Cardiac muscle cell (in vitro differentiated cells and primary cell): Measurements from ENCODE around the gene ZBTB21. TPM values are rescaled to one million over a fixed set of nuclear protein-coding genes. Genes with fewer than 3 reads are reported as not detected.

ENCODE experiments used
- DNase-seq, 2 donors: peaks; one replicate each; pipeline versions ENCODE4 v3.0.0 to v3.0.0-alpha.2; 2010 to 2017; ENCODE audit warnings: low read depth in 1 of 2, low spot score in 1 of 2
- H3K27ac ChIP-seq: fragments of 200-600 bp; sonication (generic); 2 replicates; pipeline ENCODE4 v1.5.1; 2016
- H3K27me3 ChIP-seq: fragments of 200-600 bp; sonication (generic); 2 replicates; pipeline ENCODE4 v1.6.0; 2016; ENCODE audit warnings: control low read depth
- H3K36me3 ChIP-seq: fragments of 200-600 bp; sonication (generic); 2 replicates; pipeline ENCODE4 v1.5.1; 2016; ENCODE audit warnings: control low read depth
- H3K4me1 ChIP-seq: fragments of 200-600 bp; sonication (generic); 2 replicates; pipeline ENCODE4 v1.8.1; 2017; ENCODE audit warnings: low read depth, mild to moderate bottlenecking, mixed run types
- H3K4me3 ChIP-seq: fragments of 200-600 bp; sonication (generic); 2 replicates; pipeline ENCODE4 v1.5.1; 2016; ENCODE audit warnings: mild to moderate bottlenecking
- H3K9me3 ChIP-seq: fragments of 200-600 bp; sonication (generic); 2 replicates; pipeline ENCODE4 v1.5.1; 2017; ENCODE audit warnings: low read depth, mild to moderate bottlenecking, control low read depth
- polyA plus RNA-seq: library from polyadenylated mRNA; unstranded; fragments of >200 nt; fragmentation: Nextera tagmentation; extraction: Ambion mirVana; gene quantifications from 2 replicates; pipeline ENCODE4 v1.2.1, GENCODE V29; 2016
- total RNA-seq: library from RNA; depleted of rRNA; stranded (reverse); fragments of >200 nt; gene quantifications from 2 replicates; pipeline ENCODE4 v1.2.3, GENCODE V29; 2016
- TF ChIP-seq, protein P1 (sequence below): IDR thresholded peaks from 2 replicates; pipeline ENCODE4 v1.5.1; 2012; ENCODE audit warnings: low read depth, mild to moderate bottlenecking, low read length

Gene ZBTB21
- total and polyA plus RNA-seq, 2 experiments from 2014 or later, result 2.6 to 3.7 TPM

DNA sequence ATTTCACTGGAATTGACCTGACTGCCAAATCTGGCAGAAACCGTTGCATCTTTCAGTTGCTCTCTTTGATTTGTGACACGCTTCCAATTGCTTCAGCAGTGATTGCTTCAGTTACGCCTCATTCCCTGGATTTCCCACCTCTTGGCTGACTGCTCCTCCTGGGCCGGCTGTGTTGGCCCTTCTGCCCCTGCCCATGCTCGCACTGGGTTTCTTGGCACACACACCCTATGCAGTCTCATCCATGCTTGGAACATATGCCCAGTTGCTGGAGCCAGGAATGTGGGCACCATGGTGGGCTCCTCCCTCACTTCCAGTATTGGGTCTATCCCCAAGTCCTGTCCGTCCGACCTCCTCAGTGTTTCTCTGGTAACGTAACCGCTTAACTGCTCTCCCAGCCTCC is 2.2 kb upstream of the ZBTB21 start:
- H3K36me3 ChIP-seq, result no peaks in the 10 kb centered on the region
- H3K4me3 ChIP-seq, result no peak overlapping the region
- H3K4me1 ChIP-seq, result no peaks in the 10 kb centered on the region
- no peak overlapping the region for H3K27ac ChIP-seq
- H3K9me3 ChIP-seq, result no peaks in the 10 kb centered on the region
- TF ChIP-seq, protein P1, sequence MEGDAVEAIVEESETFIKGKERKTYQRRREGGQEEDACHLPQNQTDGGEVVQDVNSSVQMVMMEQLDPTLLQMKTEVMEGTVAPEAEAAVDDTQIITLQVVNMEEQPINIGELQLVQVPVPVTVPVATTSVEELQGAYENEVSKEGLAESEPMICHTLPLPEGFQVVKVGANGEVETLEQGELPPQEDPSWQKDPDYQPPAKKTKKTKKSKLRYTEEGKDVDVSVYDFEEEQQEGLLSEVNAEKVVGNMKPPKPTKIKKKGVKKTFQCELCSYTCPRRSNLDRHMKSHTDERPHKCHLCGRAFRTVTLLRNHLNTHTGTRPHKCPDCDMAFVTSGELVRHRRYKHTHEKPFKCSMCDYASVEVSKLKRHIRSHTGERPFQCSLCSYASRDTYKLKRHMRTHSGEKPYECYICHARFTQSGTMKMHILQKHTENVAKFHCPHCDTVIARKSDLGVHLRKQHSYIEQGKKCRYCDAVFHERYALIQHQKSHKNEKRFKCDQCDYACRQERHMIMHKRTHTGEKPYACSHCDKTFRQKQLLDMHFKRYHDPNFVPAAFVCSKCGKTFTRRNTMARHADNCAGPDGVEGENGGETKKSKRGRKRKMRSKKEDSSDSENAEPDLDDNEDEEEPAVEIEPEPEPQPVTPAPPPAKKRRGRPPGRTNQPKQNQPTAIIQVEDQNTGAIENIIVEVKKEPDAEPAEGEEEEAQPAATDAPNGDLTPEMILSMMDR, result no peak
- H3K27me3 ChIP-seq, result peaks cover 15% of the 10 kb centered on the region
- DNase-seq, result no peak

DNA sequence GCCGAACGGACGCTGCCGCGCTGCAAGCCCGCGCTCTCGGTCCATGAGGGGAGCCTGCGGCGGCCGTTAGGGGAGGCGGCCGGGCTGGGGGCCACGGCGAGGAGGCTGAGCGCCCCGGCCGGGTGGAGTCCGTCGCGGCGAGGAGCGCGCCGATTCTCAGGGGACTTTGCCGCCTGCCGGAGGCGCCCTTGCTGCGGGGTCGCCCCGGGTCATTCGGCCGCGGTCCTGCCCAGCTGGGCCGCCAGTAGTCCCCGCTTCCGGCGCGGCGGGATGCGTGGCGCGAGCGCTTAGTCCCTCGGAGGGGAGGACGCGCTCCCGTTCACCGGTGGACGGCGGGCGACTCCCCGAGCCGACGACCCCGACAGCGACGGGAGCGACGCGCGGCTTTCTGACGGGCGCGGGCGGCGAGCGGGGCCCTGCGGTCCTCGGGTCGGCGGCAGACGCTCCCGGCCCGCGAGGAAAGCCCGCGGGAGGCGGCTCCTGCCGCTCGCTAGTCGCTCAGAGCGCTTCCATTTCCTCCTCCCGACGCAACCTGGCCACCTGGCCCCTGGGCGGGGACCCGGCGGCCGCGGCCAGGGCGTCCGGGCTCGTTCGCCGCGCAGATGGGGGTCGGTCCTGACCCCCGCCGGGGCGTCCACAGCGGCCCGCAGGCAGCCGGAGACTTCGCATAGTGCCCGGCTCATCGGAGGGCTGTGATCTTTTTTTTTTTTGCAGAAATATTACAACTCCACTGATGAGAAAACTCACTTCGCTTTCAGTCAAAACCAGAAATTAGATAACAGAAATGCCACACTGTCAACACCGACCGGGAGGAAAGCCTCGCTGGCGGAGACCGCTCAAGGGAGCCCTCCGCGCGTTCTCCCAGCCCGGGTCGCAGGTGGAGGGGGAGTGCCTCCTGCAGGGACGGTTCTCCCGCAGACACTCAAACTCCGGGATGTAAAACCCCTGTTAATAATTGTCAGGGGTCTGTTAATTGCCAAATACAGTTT is 641 bp upstream of the ZBTB21 start:
- Histone ChIP-seq H3K27me3 (peaks cover 15% of the 10 kb centered on the region), H3K4me3 (peak overlapping the region; percentile 83), H3K36me3 (no peaks in the 10 kb centered on the region), H3K9me3 (no peaks in the 10 kb centered on the region), H3K27ac (peak overlapping the region; percentile 89), H3K4me1 (no peaks in the 10 kb centered on the region)
- TF ChIP-seq, protein P1, result no peak
- peak; percentile 13 to 63 for DNase-seq

DNA sequence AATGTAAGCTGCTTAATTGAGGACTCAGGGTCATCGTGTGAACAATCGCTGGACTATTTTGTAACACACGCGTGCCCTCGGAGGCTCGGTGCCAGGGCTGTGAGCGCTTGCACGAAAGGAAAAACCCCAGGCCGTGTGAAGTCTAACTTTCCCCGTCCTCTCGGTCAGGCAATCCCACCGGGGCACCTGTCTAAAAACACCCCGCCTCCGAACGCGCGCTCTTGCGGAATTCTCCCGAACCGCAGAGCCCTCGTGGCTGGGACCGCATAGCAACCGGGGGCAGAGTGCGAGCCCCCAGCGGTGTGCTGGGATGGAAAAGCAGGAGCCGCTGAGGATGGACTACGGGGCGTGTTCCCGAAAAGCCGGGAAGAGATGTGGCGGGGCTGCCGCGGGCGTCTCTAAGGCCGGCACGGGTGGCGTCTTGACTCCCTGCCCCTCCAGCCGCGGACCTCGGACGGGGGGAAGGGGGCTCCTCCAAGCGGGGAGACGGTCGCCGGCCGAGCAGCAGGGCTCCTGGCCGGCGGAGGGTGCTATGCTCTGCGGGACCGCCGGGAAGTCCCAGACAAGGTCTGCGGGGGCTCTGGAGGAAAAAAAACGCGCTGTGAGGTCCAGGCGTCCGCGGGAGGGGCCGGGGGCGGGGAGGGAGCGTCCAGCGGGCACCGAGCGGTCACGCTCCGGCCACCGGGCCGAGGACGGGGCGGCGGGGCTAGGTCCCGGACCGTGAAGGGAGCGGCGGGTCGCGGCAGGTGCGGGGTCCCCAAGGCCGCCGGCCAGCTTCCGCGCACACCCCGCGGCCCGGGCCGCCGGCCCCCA is 936 bp downstream of the ZBTB21 start:
- Histone ChIP-seq H3K9me3 (no peaks in the 10 kb centered on the region), H3K4me1 (no peaks in the 10 kb centered on the region), H3K4me3 (peak overlapping the region; percentile 83), H3K27me3 (peaks cover 15% of the 10 kb centered on the region), H3K27ac (peak overlapping the region; percentile 89), H3K36me3 (no peaks in the 10 kb centered on the region)
- TF ChIP-seq, protein P1, result no peak
- peak; percentile 32 to 62 for DNase-seq

DNA sequence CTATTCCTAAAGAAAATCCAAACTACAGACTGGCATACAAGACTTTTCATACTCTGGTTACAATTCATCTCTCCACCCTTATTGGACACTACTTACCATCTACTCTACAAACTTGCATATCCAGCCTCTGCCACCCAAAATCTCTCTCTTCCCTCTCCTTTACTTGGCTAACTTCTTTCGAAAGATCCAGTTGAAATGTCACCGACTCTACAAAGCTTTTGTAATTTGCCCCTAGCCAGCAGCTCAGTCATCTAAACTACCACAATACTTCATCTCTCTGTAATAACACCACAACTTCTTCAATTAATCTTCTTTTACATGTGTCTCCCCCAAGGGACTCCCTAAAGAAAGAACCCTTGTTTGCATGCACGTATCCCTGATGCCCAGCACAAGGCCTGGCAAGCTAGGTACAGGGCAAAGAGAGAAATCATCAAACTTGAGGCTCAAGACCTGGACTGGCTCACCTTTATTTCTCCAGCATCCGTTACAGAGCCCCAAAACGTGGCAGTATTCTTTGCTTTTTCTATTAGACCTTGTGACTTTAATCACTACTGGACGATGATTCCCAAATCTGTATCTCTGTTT is 2.7 kb downstream of the ZBTB21 start:
- no peaks in the 10 kb centered on the region for H3K36me3 ChIP-seq
- no peak for DNase-seq
- H3K9me3 ChIP-seq, result no peaks in the 10 kb centered on the region
- no peak overlapping the region for H3K4me3 ChIP-seq
- TF ChIP-seq, protein P1, result no peak
- H3K4me1 ChIP-seq, result no peaks in the 10 kb centered on the region
- H3K27ac ChIP-seq, result no peak overlapping the region
- H3K27me3 ChIP-seq, result peaks cover 8% of the 10 kb centered on the region

DNA sequence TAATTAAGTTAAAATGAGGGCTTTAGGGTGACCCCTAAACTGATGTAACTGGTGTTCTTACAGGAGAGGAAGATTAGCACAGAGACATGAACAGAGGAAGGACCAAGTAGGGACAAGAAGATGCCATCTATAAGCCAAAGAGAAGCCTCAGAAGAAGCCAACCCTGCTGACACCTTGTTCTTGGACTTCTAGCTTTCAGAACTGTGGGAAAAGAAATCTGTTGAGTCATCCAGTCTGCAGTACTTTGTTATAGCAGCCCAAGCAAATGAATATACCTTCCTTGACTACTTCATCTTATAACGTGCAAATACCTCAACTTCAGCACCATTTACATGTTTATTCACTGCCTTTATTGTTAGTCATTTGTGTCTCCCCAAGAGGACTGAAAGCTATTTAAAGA is 3.4 kb downstream of the ZBTB21 start:
- Histone ChIP-seq H3K27me3 (peaks cover 2% of the 10 kb centered on the region), H3K36me3 (no peaks in the 10 kb centered on the region), H3K4me1 (no peaks in the 10 kb centered on the region), H3K9me3 (no peaks in the 10 kb centered on the region), H3K4me3 (no peak overlapping the region), H3K27ac (no peak overlapping the region)
- TF ChIP-seq, protein P1, result no peak
- no peak for DNase-seq
